Omental fat pad (tissue), 4 donors: ENCODE results near the gene CSRP1. TPM values are rescaled to one million over a fixed set of nuclear protein-coding genes. Genes with fewer than 3 reads are reported as not detected.

Source experiments
- ATAC-seq: fragments of 150-250 bp; one replicate; pipeline ENCODE4 v1.9.1; 2016; ENCODE audit warnings: mild to moderate bottlenecking, moderate library complexity; ENCODE audit not compliant: low FRiP score
- DNase-seq: peaks from one replicate; pipeline ENCODE4 v3.0.0-alpha.2; 2019; ENCODE audit warnings: low spot score
- total RNA-seq, 4 donors: library from RNA; depleted of rRNA; stranded (reverse); fragments of >200 nt; gene quantifications; one replicate each; pipeline ENCODE4 v1.1.0, GENCODE V29; 2016
- TF ChIP-seq, protein P1 (sequence below), 3 donors: fragments of 450-650 bp; IDR thresholded peaks; one replicate each; pipeline ENCODE4 v1.5.1; 2016 to 2017; ENCODE audit warnings: antibody characterized with exemption in 3 of 3, mild to moderate bottlenecking in 3 of 3, moderate library complexity in 2 of 3

The CSRP1 gene
- total RNA-seq, 4 donors from 2014 or later, result 258 to 670 (median 416) TPM

DNA sequence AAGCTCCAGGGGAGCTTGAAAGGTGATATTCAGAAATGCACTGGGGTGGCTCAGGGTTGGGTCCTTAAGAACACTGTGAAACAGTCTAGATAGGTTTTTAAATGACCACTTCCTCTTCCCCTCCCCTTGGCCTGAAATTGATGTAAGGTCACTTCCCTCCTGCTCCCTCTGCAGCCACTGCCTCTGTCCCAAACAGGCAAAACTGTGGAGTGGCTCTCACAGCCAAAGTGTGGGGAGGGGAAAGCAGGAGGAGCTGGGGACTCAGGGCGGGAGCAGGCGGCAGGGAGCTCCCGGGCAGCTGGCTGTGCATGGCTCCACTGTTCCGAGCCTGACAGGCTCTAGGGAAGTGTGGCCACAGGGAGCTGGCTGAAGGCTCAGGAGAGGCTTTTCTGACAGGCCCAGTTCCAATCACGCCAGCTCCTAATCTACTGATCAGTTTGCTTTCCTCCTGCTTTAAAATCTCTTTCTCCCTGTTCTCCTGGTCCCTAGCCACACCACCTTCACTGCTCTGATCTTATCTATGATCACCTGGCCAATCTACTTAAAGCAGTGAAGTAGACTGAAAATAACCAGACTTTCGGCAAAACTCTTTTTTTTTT, 5.1 kb upstream of the CSRP1 start:
- peak; percentile 20 for ATAC-seq
- no peak for DNase-seq
- TF ChIP-seq, protein P1, sequence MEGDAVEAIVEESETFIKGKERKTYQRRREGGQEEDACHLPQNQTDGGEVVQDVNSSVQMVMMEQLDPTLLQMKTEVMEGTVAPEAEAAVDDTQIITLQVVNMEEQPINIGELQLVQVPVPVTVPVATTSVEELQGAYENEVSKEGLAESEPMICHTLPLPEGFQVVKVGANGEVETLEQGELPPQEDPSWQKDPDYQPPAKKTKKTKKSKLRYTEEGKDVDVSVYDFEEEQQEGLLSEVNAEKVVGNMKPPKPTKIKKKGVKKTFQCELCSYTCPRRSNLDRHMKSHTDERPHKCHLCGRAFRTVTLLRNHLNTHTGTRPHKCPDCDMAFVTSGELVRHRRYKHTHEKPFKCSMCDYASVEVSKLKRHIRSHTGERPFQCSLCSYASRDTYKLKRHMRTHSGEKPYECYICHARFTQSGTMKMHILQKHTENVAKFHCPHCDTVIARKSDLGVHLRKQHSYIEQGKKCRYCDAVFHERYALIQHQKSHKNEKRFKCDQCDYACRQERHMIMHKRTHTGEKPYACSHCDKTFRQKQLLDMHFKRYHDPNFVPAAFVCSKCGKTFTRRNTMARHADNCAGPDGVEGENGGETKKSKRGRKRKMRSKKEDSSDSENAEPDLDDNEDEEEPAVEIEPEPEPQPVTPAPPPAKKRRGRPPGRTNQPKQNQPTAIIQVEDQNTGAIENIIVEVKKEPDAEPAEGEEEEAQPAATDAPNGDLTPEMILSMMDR (IDR thresholded peaks at IDR 0.05), result no peak

DNA sequence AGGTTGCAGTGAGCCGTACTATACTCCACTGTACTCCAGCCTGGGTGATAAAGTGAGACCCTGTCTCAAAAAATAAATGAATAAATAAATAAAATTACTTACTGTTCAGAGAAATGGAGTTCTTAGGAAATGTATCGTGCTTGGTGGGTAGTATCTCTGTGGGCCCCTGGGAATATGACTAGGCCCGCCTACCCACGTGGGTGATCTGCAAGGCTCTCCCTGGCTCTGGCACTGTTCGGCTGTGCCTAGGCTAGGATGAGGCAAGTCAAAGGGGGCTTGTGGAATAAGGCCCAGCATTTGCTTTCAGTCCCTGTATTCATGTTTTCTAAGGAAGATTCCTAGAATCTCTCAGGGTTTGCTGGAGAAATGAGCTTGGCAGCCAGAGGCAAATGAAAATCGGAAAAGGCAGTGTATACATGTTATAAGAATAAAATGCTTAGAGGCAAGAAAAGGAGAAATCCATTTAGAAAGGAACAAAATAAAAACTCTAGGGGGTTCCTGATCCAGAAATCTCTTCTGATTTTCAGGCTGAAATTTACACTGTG, 4.5 kb upstream of the CSRP1 start:
- DNase-seq, result no peak
- TF ChIP-seq, protein P1 (IDR thresholded peaks at IDR 0.05), result no peak
- no peak for ATAC-seq

DNA sequence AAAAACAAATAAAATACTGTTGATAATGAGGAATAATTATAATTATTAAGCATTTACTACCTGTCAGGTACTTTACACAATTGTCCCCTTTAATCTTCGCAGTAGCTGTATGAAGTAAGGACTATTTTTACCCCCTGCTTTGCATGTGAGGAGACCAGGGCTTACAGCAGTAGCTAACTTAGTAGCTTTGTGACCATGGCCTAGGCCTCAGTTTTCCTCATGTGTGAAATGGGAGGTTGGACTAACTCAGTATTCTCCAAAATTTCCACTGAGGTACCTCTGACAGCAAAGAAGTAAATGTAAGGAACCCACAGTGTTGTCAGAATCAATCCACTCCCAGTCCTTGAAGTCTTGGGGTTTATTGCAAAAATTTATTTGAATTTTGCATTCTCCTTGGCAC, 3.8 kb upstream of the CSRP1 start:
- ATAC-seq, result no peak
- TF ChIP-seq, protein P1 (IDR thresholded peaks at IDR 0.05), result no peak
- DNase-seq, result no peak

DNA sequence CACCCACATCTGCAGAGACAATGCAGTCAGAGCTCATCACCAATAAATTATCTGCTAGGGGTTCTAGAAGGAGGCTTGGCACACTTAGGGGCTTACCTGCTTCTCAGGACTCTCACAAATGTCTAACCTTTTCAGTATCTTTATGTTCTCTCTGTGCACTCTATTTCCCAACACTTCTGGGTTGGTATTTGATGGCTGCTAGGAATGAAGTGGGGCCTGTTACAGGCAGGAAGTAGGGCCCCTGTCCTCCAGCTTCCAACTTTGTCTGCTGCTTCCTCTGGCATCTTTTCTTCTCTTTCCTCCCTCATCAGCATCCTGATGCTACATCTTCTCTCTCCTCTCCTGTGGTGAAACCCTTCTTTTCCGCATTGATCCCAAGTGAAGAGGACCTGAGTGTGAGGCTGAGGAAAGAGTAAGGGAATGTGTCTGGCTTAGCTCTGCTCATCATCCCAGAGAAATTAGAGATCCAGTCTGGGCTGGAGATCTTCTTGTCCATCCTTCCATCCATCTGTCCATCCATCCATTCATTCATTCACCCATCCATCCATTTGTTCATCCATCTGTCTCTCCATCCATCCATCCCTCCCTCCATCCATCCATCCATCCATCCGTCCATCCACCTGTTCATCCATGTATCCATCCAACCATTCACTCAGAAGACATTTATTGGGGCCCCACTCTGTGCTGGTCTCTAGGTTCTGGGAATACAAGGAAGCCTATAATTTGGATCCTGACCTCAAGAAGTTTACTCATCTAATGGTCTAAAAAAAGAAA, 2.9 kb upstream of the CSRP1 start:
- ATAC-seq (no peak), DNase-seq (no peak)
- TF ChIP-seq, protein P1 (IDR thresholded peaks at IDR 0.05), result no peak

DNA sequence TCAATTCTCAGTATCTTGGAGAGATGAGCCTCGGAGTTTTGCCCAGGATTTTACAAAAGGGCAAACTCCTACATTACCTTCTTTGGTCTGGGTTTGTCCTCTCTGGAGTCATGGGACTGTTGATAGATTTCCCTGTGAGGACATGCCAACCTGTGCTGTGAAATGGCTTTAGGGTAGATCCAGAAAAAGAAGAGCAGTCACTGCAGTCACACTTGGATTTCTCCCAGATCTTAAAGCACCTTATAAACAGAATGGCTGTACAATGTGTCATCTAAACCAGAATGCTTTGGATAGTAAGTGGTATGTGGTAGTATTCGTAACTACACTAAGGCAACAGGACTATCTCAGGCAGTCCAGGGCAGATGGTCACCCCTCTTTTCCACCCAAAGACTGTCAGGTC, 1.9 kb upstream of the CSRP1 start:
- no peak for ATAC-seq
- TF ChIP-seq, protein P1 (IDR thresholded peaks at IDR 0.05), result no peak
- DNase-seq, result no peak

DNA sequence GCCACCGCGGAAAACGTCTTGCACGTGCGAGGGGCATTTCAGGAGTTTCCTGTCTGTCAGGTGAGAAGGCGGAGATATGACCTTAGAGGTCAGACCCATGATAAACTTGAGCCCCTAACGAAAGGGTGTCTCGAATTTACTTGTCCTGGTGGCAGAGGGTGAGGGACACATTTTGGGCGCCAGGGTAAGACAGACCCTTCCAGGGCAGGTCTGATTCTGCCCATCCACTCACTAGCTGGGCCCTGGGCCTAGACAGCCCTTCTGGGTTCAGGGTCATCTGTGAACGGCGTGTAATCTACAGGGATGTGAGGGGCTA, 395 bp upstream of the CSRP1 start:
- DNase-seq (no peak), ATAC-seq (no peak)
- TF ChIP-seq, protein P1 (IDR thresholded peaks at IDR 0.05), result no peak

DNA sequence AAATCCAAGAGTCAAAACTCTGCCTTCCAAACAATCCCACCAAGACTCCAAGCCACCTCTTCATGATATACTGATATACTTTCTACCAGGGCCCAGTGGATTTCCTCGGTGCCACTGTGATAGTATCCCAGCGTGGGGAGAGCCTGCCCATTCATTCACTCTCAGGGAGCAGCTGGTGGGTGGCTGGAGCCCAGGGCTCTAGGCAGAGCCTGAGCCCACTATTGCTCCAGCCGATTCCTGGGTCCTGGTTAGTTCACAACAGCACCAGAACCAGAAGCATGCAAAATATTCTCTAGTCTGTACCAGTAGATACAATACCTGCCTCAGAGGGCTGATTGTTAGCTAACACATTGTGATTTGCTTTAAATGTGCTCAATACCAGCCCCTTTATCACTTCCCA, 831 bp downstream of the CSRP1 start:
- TF ChIP-seq, protein P1 (IDR thresholded peaks at IDR 0.05), result no peak
- DNase-seq, result no peak
- no peak for ATAC-seq
